Immature natural killer cell (primary cell): Measurements from ENCODE around the gene CRY2. TPM values are rescaled to one million over a fixed set of nuclear protein-coding genes. Genes with fewer than 3 reads are reported as not detected.

Experiments used
- DNase-seq, 3 donors: peaks; one replicate each; pipeline ENCODE4 v3.0.0; 2022; ENCODE audit warnings: mixed read lengths in 1 of 3
- H3K27ac Mint-ChIP-seq, 6 donors: one replicate each; pipeline ENCODE4 v1.8.0; 2020; ENCODE audit warnings: mixed read lengths in 6 of 6, mild to moderate bottlenecking in 5 of 6, inconsistent platforms in 4 of 6, moderate library complexity in 3 of 6
- H3K27me3 Mint-ChIP-seq, 3 donors: one replicate each; pipeline ENCODE4 v1.8.0; 2020 to 2021; ENCODE audit warnings: low read depth in 3 of 3, mild to moderate bottlenecking in 3 of 3, mixed read lengths in 3 of 3, moderate library complexity in 3 of 3, inconsistent platforms in 1 of 3
- H3K36me3 Mint-ChIP-seq, 3 donors: one replicate each; pipeline ENCODE4 v1.8.0; 2020; ENCODE audit warnings: mixed read lengths in 3 of 3, inconsistent platforms in 2 of 3, mild to moderate bottlenecking in 2 of 3
- H3K4me1 Mint-ChIP-seq, 2 donors: one replicate each; pipeline ENCODE4 v1.8.0; 2020; ENCODE audit warnings: inconsistent platforms in 2 of 2, mild to moderate bottlenecking in 2 of 2, mixed read lengths in 2 of 2, moderate library complexity in 1 of 2
- H3K4me3 Mint-ChIP-seq, 5 donors: one replicate each; pipeline ENCODE4 v1.8.0; 2020; ENCODE audit warnings: mild to moderate bottlenecking in 5 of 5, mixed read lengths in 5 of 5, inconsistent platforms in 3 of 5, moderate library complexity in 3 of 5
- H3K9me3 Mint-ChIP-seq, 6 donors: one replicate each; pipeline ENCODE4 v1.8.0; 2020; ENCODE audit warnings: mild to moderate bottlenecking in 6 of 6, mixed read lengths in 6 of 6, inconsistent platforms in 4 of 6, moderate library complexity in 3 of 6
- polyA plus RNA-seq, 3 donors: library from polyadenylated mRNA; unstranded; fragments of 300-500 nt; fragmentation: Illumina TruSeq; gene quantifications; one replicate each; pipeline ENCODE4 v1.2.3, GENCODE V29; 2021

The CRY2 gene
- polyA plus RNA-seq, 3 donors from 2014 or later: 16.5 to 32.7 (median 20.8) TPM

DNA sequence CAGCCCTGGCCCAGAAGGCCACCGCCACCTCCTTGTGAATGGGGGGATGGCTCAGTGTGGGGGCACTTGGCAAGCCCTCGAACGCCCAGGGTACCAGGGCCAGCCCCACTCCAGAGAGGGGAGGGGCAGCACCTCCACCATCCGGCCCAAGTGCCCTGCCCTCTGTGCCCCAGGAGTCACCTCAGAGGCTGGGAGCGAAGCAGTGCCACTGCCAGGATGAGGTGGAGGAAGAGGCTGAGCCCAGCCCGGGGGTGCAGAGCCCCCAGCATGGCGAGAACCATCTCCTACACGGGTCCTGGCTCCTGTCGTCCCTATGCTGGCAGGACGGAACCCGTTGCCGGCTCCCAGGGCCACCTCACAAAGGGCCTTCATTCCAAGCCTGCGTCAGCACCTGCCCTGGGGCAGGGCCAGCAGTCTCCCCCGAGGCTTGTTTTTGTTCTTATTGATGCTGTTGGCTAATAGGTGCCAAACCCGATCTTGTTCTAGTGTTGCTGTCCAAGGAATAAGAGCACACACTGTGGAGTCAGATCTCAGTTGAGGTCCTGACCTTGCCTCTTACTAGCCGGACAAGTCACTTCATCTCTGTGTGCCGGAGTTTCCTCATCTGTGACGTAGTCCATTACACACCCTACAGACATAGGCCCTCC is 59.8 kb downstream of the CRY2 start, which contains the start of gene FREY1:
TSS of gene FREY1 (minus strand) at position 307 of the 647 bp plus-strand sequence. CDS start at position 281, 26 bp downstream.
- Mint-ChIP-seq H3K9me3 (no peaks in the 10 kb centered on the region), H3K27ac (peak within 1 kb of the TSS in 5 of 6 donors; percentile 37 to 76 (median 50)), H3K4me3 (no peak within 1 kb of the TSS), H3K36me3 (peaks cover 0 to 9% (median 0%) of the 10 kb centered on the region in 3 donors), H3K4me1 (peaks cover 13 to 15% of the 10 kb centered on the region in 2 donors), H3K27me3 (peaks cover 2 to 7% (median 4%) of the 10 kb centered on the region in 3 donors)
- no peak for DNase-seq

DNA sequence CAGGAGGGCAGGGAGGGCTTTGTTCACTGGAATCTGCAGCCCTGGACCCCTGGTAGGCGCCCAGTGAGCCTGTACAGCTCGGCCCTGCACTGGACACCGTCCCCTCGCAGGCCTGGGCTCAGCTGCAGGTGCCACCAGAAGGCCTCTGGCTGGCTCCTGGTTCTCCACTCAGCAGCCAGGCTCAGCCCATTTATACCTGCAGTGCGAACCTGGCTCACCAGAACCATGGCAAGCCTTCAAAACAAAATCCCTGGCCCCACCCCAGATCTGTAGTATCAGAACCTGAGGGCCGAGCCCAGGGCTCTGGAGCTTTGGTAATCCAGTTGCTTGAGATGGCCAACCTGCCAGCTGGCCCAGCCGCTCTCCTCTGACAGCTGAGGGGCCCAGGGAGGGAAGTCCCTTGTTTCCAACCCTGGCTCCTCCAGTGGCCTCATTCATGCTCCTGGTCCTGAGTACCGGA is 60.7 kb downstream of the CRY2 start:
- no peak for DNase-seq
- Mint-ChIP-seq H3K4me1 (peaks cover 13 to 15% of the 10 kb centered on the region in 2 donors), H3K9me3 (no peaks in the 10 kb centered on the region), H3K27ac (no peak overlapping the region), H3K4me3 (no peak overlapping the region), H3K27me3 (peaks cover 2 to 4% (median 4%) of the 10 kb centered on the region in 3 donors), H3K36me3 (peaks cover 0 to 9% (median 0%) of the 10 kb centered on the region in 3 donors)

DNA sequence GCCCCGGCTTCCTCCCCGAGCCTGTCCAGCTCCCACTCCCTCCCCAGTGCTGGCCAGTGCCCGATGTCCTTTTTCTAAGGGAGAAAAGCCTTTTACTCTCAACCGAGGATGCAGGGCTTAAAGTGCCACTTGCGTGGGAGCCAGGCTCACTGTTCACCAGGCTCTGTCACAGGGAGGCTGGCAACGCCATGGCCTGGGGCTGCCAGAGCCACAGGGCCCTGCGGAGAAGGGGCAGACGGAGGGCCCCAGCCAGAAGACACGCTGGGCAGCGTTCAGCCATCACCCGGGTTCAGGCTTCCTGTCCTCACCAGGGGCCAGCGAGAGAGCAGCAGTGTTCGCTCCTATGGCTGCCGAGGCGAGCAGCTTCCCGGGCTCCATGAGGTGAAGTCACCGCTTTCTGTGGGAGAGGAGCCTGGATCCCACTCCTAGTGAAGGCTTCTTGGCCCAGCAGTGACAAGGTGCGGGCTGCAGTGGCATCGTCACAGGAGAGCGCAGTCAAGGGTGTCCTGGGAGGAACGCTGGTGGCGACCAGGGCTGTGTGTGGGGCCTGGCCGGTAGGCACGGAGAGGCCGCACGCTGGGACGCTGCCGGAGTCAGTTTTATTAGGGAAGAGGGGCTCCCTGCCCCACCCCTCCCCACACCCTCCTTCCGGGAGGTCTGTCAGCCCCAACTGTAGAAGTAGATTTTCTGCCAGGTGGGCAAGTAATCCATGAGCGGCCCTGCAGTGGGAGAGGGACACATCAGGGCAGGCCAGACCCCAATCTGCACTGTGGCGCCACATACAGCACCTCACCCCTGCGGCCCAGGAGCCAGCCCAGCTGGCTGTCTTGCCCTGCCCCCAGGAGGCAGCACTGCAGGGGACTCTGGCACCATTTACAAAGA is 62.6 kb downstream of the CRY2 start:
- peaks cover 13 to 14% of the 10 kb centered on the region in 2 donors for H3K4me1 Mint-ChIP-seq
- H3K27me3 Mint-ChIP-seq: peaks cover 2 to 3% (median 2%) of the 10 kb centered on the region in 3 donors
- H3K36me3 Mint-ChIP-seq: peaks cover 0 to 9% (median 0%) of the 10 kb centered on the region in 3 donors
- no peaks in the 10 kb centered on the region for H3K9me3 Mint-ChIP-seq
- DNase-seq: no peak
- H3K27ac Mint-ChIP-seq: no peak overlapping the region
- no peak overlapping the region for H3K4me3 Mint-ChIP-seq

DNA sequence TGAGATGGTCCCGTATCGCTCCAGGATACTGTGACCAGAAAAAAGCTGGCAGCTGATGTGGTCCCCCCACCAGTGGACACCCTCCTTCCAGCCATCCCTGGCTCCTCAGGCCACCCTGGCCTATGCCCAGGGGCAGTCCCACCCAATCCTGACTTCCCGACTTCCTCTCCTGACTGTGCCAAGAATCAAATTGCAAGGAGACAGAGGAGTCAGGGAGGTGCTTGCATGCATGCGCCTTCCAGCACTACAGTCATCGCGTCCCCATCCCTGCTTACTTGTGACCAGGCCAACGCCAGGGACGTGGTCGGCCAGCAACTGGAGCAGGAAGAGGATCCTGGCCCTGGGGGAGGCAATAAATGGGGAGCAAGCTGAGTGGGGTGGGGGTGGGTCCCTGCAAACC is 63.3 kb downstream of the CRY2 start:
- no peaks in the 10 kb centered on the region for H3K9me3 Mint-ChIP-seq
- no peak overlapping the region for H3K27ac Mint-ChIP-seq
- DNase-seq: no peak

DNA sequence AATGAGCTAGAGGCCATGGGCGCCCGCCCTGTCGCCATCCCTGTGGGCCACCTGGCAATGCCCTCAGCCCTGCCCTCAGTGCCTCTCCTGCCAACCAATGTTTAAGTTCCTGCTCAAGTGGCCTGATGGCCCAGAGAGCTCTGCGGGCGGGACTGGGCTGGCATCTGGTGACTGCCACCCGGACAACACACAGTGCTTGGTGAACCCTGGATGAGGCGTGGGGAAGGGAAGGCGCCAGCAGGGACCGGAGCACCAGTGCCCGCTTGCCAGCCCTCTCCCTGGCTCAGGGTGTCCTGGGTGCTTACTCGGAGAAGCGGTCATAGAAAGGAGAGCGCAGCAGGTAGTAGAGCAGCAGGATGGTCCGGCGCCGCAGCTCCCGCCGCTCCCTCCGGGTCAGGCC is 66.2 kb downstream of the CRY2 start:
- no peak for DNase-seq
- no peaks in the 10 kb centered on the region for H3K9me3 Mint-ChIP-seq
- H3K27ac Mint-ChIP-seq: no peak overlapping the region
- peaks cover 26 to 35% of the 10 kb centered on the region in 2 donors for H3K4me1 Mint-ChIP-seq
- H3K36me3 Mint-ChIP-seq: peaks cover 0 to 9% (median 0%) of the 10 kb centered on the region in 3 donors
- H3K27me3 Mint-ChIP-seq: peaks cover 4 to 8% (median 4%) of the 10 kb centered on the region in 3 donors
- no peak overlapping the region for H3K4me3 Mint-ChIP-seq

More for the DNA sequence above, 63.3 kb downstream of the CRY2 start:
- Mint-ChIP-seq H3K4me3 (no peak overlapping the region), H3K36me3 (peaks cover 0 to 9% (median 0%) of the 10 kb centered on the region in 3 donors), H3K27me3 (peaks cover 2 to 3% (median 3%) of the 10 kb centered on the region in 3 donors), H3K4me1 (peaks cover 11 to 21% of the 10 kb centered on the region in 2 donors)

DNA sequence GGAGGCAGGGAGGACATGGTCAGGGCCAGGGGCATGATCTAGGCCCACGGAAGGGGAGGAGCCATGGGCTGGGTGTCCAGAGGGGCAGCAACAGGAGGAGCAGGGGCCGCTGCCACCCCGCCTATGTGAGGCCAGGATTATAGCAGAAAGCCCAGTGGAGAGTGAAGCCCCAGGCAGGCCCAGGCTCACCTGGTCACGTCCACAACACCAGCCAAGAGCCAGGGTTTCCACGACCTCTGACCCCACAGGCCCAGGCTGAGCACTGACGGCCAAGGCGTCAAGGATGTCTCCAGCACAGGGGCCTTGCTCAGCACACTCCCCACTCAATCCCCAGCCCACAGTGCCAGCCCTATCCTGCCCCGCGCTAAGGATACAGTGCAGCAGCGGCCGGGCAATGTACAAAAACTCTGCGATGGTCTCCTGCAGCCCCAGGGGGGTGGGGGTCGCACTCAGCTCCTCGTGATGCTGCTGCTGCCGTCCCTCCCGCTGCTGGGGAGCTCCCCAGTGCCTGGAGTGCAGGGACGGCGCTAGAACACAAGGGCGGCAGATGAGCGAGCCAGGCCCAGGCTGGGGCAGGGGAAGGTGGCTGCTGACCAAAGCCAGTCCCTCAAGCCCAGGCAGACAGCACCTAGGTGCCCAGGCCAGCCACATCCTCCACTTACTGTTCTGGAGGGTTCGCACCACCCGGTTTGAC is 66.8 kb downstream of the CRY2 start:
- H3K27me3 Mint-ChIP-seq: peaks cover 4 to 9% (median 4%) of the 10 kb centered on the region in 3 donors
- DNase-seq: no peak
- no peak overlapping the region for H3K4me3 Mint-ChIP-seq
- peaks cover 31 to 41% of the 10 kb centered on the region in 2 donors for H3K4me1 Mint-ChIP-seq
- no peaks in the 10 kb centered on the region for H3K9me3 Mint-ChIP-seq
- H3K36me3 Mint-ChIP-seq: peaks cover 0 to 9% (median 0%) of the 10 kb centered on the region in 3 donors
- no peak overlapping the region for H3K27ac Mint-ChIP-seq

DNA sequence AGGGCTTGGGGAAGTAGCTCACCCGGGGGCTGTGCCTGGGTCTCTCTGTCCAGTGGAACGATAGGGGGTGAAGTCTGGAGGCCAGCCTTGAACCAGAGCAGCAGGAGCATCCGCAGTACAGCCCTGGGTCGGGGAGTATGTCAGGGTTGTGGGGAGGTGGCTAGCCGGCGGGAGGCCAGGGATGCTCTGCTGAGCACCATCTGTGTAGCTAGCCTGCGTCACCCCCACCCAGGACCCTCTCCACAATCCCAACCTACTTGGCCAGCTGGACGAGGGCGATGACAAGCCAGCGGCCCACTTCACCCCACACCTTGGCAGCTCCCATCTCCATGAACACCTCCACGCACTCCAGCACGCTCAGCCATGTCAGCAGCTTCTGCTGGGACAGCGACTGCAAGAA is 68.2 kb downstream of the CRY2 start:
- Mint-ChIP-seq H3K9me3 (no peaks in the 10 kb centered on the region), H3K36me3 (peaks cover 0 to 8% (median 0%) of the 10 kb centered on the region in 3 donors), H3K4me3 (peak overlapping the region in 1 of 5 donors; percentile 45), H3K4me1 (peaks cover 37 to 47% of the 10 kb centered on the region in 2 donors), H3K27ac (peak overlapping the region in 1 of 6 donors; percentile 55), H3K27me3 (peaks cover 4 to 9% (median 4%) of the 10 kb centered on the region in 3 donors)
- no peak for DNase-seq

DNA sequence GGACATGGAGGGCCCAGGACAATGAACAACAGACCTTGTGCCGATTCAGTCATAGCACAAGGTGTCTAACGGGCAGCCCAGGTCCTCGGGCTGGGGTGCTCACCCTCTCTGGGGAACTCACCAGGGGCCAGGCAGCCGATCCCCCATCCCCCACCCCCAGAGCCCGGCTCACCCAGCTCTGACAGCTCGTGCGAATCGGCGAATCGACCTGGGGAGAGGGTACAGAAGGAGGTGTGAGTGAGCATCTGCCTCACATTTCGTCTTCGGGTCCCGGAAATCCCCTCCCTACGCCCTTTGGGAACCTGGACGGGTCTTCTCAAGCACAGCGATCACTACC is 70.0 kb downstream of the CRY2 start:
- H3K4me1 Mint-ChIP-seq: peaks cover 46 to 47% of the 10 kb centered on the region in 2 donors
- no peak for DNase-seq
- peak overlapping the region; percentile 89 to 99 (median 96) for H3K27ac Mint-ChIP-seq
- peaks cover 4 to 15% (median 9%) of the 10 kb centered on the region in 3 donors for H3K27me3 Mint-ChIP-seq
- H3K36me3 Mint-ChIP-seq: no peaks in the 10 kb centered on the region
- H3K9me3 Mint-ChIP-seq: no peaks in the 10 kb centered on the region
- peak overlapping the region; percentile 89 to 97 (median 94) for H3K4me3 Mint-ChIP-seq

DNA sequence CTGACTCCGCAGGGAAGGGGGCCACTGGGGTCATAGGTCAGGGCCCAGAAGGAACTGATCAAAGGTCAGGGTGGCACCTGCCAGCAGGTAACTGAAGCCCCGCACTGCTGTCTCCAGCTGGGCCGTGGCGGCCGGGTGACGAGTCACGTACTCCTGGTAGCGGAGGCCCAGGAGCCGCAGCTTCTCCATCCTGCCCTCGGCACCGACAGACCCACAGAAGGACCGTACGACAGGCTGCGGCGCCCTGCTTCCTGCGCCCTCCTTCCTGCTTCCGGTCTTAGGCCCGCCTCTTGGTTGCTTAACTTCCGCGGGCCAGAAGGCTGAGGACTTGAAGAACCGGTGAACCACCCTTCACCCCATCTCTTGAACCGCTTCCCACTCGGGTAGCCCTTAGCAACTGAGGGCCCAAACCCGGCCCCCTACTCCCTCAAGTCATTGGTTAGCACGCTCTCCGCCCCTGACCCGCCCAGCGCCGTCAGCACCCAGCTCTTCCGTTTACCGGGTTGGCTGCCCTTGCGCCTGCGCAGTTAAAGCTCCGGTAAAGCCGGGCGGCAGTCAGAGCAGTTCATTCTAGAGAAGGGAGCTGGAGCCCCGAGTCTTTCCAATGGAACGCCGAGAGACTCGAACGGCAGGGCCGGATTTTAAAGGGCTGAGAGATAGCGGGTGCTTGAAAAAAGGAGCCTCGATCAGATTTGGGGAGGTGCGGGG is 70.5 kb downstream of the CRY2 start, which contains the start of gene PEX16:
TSS of gene PEX16 (minus strand) at position 255 of the 708 bp plus-strand sequence. CDS start at position 189, 66 bp downstream.
- Mint-ChIP-seq H3K4me3 (peak within 1 kb of the TSS; percentile 89 to 97 (median 94)), H3K4me1 (peaks cover 46 to 47% of the 10 kb centered on the region in 2 donors), H3K36me3 (no peaks in the 10 kb centered on the region), H3K27ac (peak within 1 kb of the TSS; percentile 89 to 99 (median 96)), H3K27me3 (peaks cover 4 to 15% (median 9%) of the 10 kb centered on the region in 3 donors), H3K9me3 (no peaks in the 10 kb centered on the region)
- DNase-seq: peak; percentile 96 to 98 (median 98)

DNA sequence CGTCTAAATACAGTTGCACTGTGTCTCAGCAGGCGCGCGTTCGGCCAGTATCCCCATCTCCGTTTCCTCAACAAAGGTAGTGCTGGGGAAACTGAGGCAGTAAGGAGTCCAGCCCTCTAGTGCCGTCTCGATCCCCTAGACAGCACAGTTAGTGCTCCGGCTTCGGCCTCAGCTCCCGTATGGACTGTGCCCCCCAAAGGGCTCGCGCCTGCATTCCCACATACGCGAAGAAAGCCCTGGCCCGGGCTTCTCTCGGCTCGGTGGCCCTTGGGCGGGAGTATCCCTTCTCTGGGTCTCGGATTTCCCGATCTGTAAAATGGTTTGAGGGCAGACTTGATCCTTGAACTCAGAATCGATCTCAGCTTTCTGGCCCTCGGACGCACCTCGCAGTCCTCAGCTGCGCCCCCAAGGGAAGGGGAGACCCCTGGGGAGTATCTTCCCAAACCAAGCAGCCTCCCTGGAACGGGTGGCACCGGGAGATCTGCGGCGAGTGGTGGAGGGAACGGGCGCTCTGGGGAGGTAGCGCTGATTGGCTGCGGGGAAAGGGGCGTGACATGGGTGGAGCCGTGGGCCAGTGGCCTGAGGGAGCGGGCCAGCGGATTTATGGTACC is 71.2 kb downstream of the CRY2 start:
- H3K4me3 Mint-ChIP-seq: peak overlapping the region; percentile 89 to 97 (median 94)
- no peaks in the 10 kb centered on the region for H3K9me3 Mint-ChIP-seq
- peak; percentile 43 to 55 (median 54) for DNase-seq
- no peaks in the 10 kb centered on the region for H3K36me3 Mint-ChIP-seq
- peak overlapping the region; percentile 89 to 99 (median 96) for H3K27ac Mint-ChIP-seq
- H3K4me1 Mint-ChIP-seq: peaks cover 49 to 51% of the 10 kb centered on the region in 2 donors
- peaks cover 4 to 18% (median 11%) of the 10 kb centered on the region in 3 donors for H3K27me3 Mint-ChIP-seq

DNA sequence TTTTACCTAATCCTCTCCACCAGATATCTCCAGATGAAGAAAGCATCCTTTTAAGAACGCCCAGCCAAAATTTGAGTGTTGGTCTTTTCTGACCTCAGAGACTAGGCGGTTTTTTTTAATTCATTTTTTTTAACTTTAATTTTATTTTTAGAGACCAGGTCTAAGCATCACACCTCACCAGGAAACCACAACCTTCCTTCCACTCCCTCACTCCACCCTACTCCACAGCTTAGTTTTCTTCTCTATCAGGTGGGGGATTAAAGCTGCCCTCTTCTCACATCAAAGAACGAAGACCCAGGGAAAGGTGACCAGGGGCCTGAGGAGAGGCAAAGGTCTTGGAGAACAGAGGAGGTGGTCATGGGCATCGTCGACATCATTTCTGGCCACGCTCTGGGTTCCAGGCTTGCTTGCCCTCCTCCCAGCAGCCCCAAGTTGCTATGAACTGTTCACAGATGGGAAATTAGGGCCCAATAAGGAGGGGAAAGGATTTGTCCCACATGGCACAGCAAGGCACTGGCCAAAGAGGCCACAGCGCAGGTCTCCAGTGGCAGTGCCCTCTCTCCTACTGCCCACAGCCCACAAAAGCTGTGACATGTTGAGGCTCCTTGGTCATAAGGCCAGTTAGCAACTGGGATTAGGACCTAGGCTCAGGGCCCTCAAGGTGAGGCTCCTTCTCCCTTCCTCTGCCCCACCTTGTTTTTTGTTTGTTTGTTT is 71.8 kb downstream of the CRY2 start:
- DNase-seq: no peak
- Mint-ChIP-seq H3K4me1 (peaks cover 52% of the 10 kb centered on the region in 2 donors), H3K4me3 (peak overlapping the region; percentile 89 to 97 (median 94)), H3K36me3 (peaks cover 0 to under 1% (median 0%) of the 10 kb centered on the region in 3 donors), H3K27ac (peak overlapping the region; percentile 89 to 99 (median 96)), H3K27me3 (peaks cover 4 to 21% (median 11%) of the 10 kb centered on the region in 3 donors), H3K9me3 (no peaks in the 10 kb centered on the region)
